Vagina (tissue), 2 donors: ENCODE data around the gene DDX51. TPM values are rescaled to one million over a fixed set of nuclear protein-coding genes. Genes with fewer than 3 reads are reported as not detected.

Source experiments
- DNase-seq, 2 donors: peaks; one replicate each; pipeline ENCODE4 v3.0.0-alpha.2; 2017; ENCODE audit errors: extremely low spot score in 2 of 2
- H3K27ac ChIP-seq: fragments of 200-600 bp; sonication (generic); one replicate; pipeline ENCODE4 v1.5.1; 2019
- H3K27me3 ChIP-seq: fragments of 200-600 bp; sonication (generic); one replicate; pipeline ENCODE4 v1.5.1; 2019
- H3K36me3 ChIP-seq, 2 donors: fragments of 200-600 bp; sonication (generic); one replicate each; pipeline ENCODE4 v1.5.1; 2017 to 2019
- H3K4me1 ChIP-seq: fragments of 200-600 bp; sonication (generic); one replicate; pipeline ENCODE4 v1.5.1; 2019
- H3K4me3 ChIP-seq, 2 donors: fragments of 200-600 bp; sonication (generic); 1 replicate in 1 of 2; 2 replicates in 1 of 2; pipeline ENCODE4 v1.5.1; 2016 to 2019
- H3K9me3 ChIP-seq: fragments of 200-600 bp; sonication (generic); one replicate; pipeline ENCODE4 v1.5.1; 2019
- CTCF ChIP-seq, 3 experiments: fragments of 450-650 bp in 2 of 3; fragments of 200-600 bp in 1 of 3; sonication (generic) in 1 of 3; IDR thresholded peaks; one replicate each; pipeline ENCODE4 v1.5.1; 2017 to 2019; ENCODE audit warnings: antibody characterized with exemption in 3 of 3, mild to moderate bottlenecking in 2 of 3, moderate library complexity in 2 of 3
- POLR2A ChIP-seq, 2 donors: fragments of 450-650 bp; IDR thresholded peaks; one replicate each; pipeline ENCODE4 v1.6.1; 2017; ENCODE audit warnings: antibody characterized with exemption in 2 of 2, mild to moderate bottlenecking in 2 of 2, moderate library complexity in 2 of 2
- POLR2AphosphoS5 ChIP-seq, 2 donors: sonication (generic); formaldehyde crosslinking; IDR thresholded peaks; one replicate each; pipeline ENCODE4 v1.9.0; 2017; ENCODE audit warnings: antibody characterized with exemption in 2 of 2, mild to moderate bottlenecking in 2 of 2, low read depth in 1 of 2; ENCODE audit not compliant: insufficient read depth in 1 of 2
- intact Hi-C: fragments of 100-400 bp; cut with DNase I; formaldehyde crosslinking; loops from one replicate; pipeline ENCODE4 v1.15.1; 2023
- total RNA-seq: library from RNA; depleted of rRNA; stranded (reverse); fragments of >200 nt; gene quantifications from one replicate; pipeline ENCODE4 v1.2.3, GENCODE V29; 2016

The DDX51 gene
- total RNA-seq, 1 donor from 2014 or later = 11.3 TPM

DNA sequence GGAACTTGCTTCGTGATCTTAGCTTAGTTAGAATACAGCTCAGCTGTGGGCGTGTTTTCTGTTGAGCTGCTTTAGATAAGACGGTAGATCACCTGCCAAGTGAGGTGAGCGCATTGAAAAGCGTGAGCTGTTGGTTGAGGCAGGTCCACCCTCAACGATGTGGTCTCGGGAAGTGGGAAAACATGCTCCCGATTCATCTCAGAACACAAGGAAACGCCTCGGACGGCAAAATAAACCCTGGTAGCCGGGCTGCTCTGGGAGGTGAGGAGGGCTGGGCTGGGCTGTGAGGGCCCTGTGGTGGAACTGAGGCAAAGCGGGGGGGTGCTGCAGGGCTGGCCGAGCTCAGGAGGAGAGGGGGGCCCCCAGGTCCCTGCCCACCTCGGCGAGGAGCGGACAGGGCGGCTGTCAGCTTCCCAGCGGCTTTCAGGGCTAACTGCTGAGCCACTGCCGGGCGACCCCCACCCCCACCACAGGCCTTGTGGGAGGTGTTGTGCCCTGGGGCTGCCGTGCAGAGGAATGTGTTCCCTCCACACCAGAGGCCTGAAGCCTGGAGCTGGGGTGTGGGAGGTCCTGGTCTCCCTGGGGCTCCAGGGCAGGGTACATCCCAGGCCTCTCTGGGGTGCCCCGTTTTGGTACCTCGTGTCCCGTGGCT, 30.8 kb upstream of the DDX51 start:
- H3K4me3 ChIP-seq = no peak overlapping the region
- intact Hi-C loops = no loop called here
- no peaks in the 10 kb centered on the region for H3K9me3 ChIP-seq
- no peaks in the 10 kb centered on the region for H3K27me3 ChIP-seq
- no peaks in the 10 kb centered on the region for H3K36me3 ChIP-seq
- no peaks in the 10 kb centered on the region for H3K4me1 ChIP-seq
- no peak for TF ChIP-seq CTCF (IDR thresholded peaks at IDR 0.05)
- no peak for TF ChIP-seq POLR2A (IDR thresholded peaks at IDR 0.05)
- no peak for TF ChIP-seq POLR2AphosphoS5 (IDR thresholded peaks at IDR 0.05; ENCODE audit: insufficient read depth in 1 of 2, low read depth in 1 of 2)
- H3K27ac ChIP-seq = no peak overlapping the region
- no peak for DNase-seq

GRCh38 chr12:132174015-132174838, 30.1 kb upstream of the DDX51 start:
- H3K4me1 ChIP-seq = no peaks in the 10 kb centered on the region
- H3K4me3 ChIP-seq = no peak overlapping the region
- no peaks in the 10 kb centered on the region for H3K36me3 ChIP-seq
- no peak for DNase-seq
- intact Hi-C loops = no loop called here
- H3K27ac ChIP-seq = no peak overlapping the region
- H3K9me3 ChIP-seq = no peaks in the 10 kb centered on the region
- H3K27me3 ChIP-seq = no peaks in the 10 kb centered on the region
- TF ChIP-seq POLR2A (IDR thresholded peaks at IDR 0.05) (no peak), CTCF (IDR thresholded peaks at IDR 0.05) (no peak), POLR2AphosphoS5 (IDR thresholded peaks at IDR 0.05; ENCODE audit: insufficient read depth in 1 of 2, low read depth in 1 of 2) (no peak)

DNA sequence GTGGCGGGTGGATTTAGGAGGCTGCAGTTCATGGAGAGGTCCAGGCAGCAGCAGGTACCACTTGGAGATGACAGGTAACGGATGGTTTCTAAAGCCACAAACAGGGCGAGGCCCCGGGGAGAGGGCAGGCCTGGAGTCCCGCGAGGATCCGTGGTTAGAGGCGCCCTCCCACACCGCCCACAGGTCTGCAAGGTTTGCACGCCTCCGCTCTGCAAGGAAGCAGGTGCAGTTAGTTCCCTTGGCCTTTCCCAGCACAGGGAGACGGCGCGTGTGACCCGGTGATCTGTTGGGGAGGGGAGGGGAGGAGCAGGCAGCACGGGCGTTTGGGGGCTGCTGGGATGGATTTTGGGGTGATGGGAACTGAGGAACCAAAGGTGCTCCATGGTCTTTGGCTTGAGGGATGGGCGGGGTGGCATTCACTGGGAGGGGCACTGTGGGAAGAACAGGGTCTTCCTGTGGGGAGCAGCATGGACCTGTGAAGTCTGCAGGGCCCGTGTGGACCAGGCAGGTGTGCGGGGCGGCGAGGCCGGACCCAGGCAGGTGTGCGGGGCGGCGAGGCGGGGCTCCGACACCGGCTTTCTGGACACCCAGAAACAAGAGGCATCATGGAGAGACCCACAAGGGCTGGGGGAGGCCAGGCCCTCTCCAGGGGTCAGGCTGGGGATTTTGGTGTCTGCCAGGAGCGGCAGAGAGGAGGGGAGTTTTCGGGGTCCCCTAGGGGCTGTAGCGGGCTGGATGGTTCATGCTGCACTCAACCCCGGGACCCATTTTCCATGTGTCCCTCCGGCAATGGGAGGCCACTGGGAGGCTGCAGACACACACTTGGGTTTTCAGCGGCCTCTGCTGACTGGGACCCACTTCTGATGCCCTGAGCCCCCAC, 29.3 kb upstream of the DDX51 start:
- H3K27ac ChIP-seq = no peak overlapping the region
- H3K4me1 ChIP-seq = no peaks in the 10 kb centered on the region
- no peak overlapping the region for H3K4me3 ChIP-seq
- intact Hi-C loops = no loop called here
- H3K9me3 ChIP-seq = no peaks in the 10 kb centered on the region
- TF ChIP-seq CTCF (IDR thresholded peaks at IDR 0.05) = no peak
- TF ChIP-seq POLR2A (IDR thresholded peaks at IDR 0.05) = no peak
- TF ChIP-seq POLR2AphosphoS5 (IDR thresholded peaks at IDR 0.05; ENCODE audit: insufficient read depth in 1 of 2, low read depth in 1 of 2) = no peak
- H3K27me3 ChIP-seq = no peaks in the 10 kb centered on the region
- H3K36me3 ChIP-seq = no peaks in the 10 kb centered on the region
- DNase-seq = no peak

GRCh38 chr12:132172619-132173018, 28.5 kb upstream of the DDX51 start:
- no peaks in the 10 kb centered on the region for H3K27me3 ChIP-seq
- intact Hi-C loops = no loop called here
- H3K36me3 ChIP-seq = no peaks in the 10 kb centered on the region

More at GRCh38 chr12:132172619-132173018, 28.5 kb upstream of the DDX51 start:
- no peak overlapping the region for H3K27ac ChIP-seq
- H3K9me3 ChIP-seq = no peaks in the 10 kb centered on the region
- no peak for TF ChIP-seq POLR2AphosphoS5 (IDR thresholded peaks at IDR 0.05; ENCODE audit: insufficient read depth in 1 of 2, low read depth in 1 of 2)
- TF ChIP-seq POLR2A (IDR thresholded peaks at IDR 0.05) = no peak
- TF ChIP-seq CTCF (IDR thresholded peaks at IDR 0.05) = no peak
- H3K4me1 ChIP-seq = no peaks in the 10 kb centered on the region
- no peak overlapping the region for H3K4me3 ChIP-seq
- DNase-seq = no peak
